Sigmoid colon (tissue), 3 donors: ENCODE results near the gene BUD13.

ENCODE experiments used
- CTCF ChIP-seq, 4 experiments: fragments of 450-650 bp in 3 of 4; fragments of 200-600 bp in 1 of 4; IDR thresholded peaks; one replicate each; pipeline ENCODE4 v1.5.1; 2016 to 2019; ENCODE audit warnings: antibody characterized with exemption in 4 of 4, mild to moderate bottlenecking in 3 of 4, moderate library complexity in 2 of 4
- POLR2A ChIP-seq, 2 donors: fragments of 450-650 bp; IDR thresholded peaks; one replicate each; pipeline ENCODE4 v1.6.1; 2016; ENCODE audit warnings: antibody characterized with exemption in 2 of 2, mild to moderate bottlenecking in 2 of 2, moderate library complexity in 2 of 2

- TF ChIP-seq CTCF (IDR thresholded peaks at IDR 0.05) (no peak), POLR2A (IDR thresholded peaks at IDR 0.05) (no peak)
Observed at GRCh38 chr11:116710001-116710674, 62.6 kb downstream of the BUD13 start.
